K562 (cell line): ENCODE measurements around the gene CREB3L1. TPM values are rescaled to one million over a fixed set of nuclear protein-coding genes. Genes with fewer than 3 reads are reported as not detected.

Experiments
- ATAC-seq: fragments of 200-7000 bp; cut with Tn5 transposase; 3 replicates; pipeline ENCODE4 v1.9.1; 2020; ENCODE audit warnings: moderate library complexity
- BruUV-seq: library from RNA; stranded (reverse); fragments of 400-500 nt; replicated peaks from 2 replicates; lab custom pipeline; 2021; lab: Mats Ljungman, UMichigan
- CTCF ChIA-PET: fragments of 300-600 bp; formaldehyde crosslinking; extraction: SDS; loops from one replicate; lab custom pipeline; 2021; ENCODE audit warnings: low intra/inter-chr PET ratio; lab: Yijun Ruan, JAX
- POLR2A ChIA-PET: fragments of 300-600, 350-650 bp; sonication (Branson Sonifier 250); formaldehyde crosslinking; extraction: SDS; loops from one replicate; lab custom pipeline; 2021; ENCODE audit warnings: antibody characterized with exemption, inconsistent platforms; lab: Yijun Ruan, JAX
- DNase-seq, 4 experiments: peaks; one replicate each; pipeline versions ENCODE4 v3.0.0 to v3.0.0-alpha.2; 2011 to 2018; ENCODE audit warnings: low spot score in 3 of 4, mixed read lengths in 3 of 4; ENCODE audit errors: extremely low read depth in 1 of 4
- FAIRE-seq: peaks from 2 replicates; lab custom pipeline; 2011; peaks lifted over from hg19 to GRCh38; lab: Jason Lieb, UNC
- H2AFZ ChIP-seq: 2 replicates; pipeline ENCODE4 v1.6.0; 2011; ENCODE audit warnings: low read depth, low read length, control low read depth, inconsistent platforms
- H3K27ac ChIP-seq: fragments of 200-600 bp; 3 replicates; pipeline ENCODE4 v1.8.0; 2011; ENCODE audit warnings: low read depth, mild to moderate bottlenecking, control low read depth, inconsistent platforms, low read length, moderate library complexity, mixed read lengths; ENCODE audit errors: extremely low read depth
- H3K27me3 ChIP-seq, 2 experiments: fragments of 300-600 bp in 1 of 2; 2 replicates in 1 of 2; 3 replicates in 1 of 2; pipeline versions ENCODE4 v1.6.0 to v1.8.0; 2011; ENCODE audit warnings: inconsistent platforms in 2 of 2, low read length in 2 of 2, mild to moderate bottlenecking in 1 of 2, mixed read lengths in 1 of 2, moderate library complexity in 1 of 2; ENCODE audit not compliant: control insufficient read depth in 2 of 2, insufficient read depth in 2 of 2
- H3K36me3 ChIP-seq: fragments of 300-600 bp; 3 replicates; pipeline ENCODE4 v1.8.0; 2011; ENCODE audit warnings: mild to moderate bottlenecking, low read length, inconsistent platforms; ENCODE audit not compliant: control insufficient read depth, insufficient read depth
- H3K4me1 ChIP-seq, 2 experiments: fragments of 200-600 bp in 1 of 2; replicated peaks in 1 of 2; 2 replicates in 1 of 2; 3 replicates in 1 of 2; pipeline versions ENCODE4 v1.5.1 to v1.8.0; 2011; ENCODE audit warnings: inconsistent platforms in 2 of 2, low read length in 2 of 2, mild to moderate bottlenecking in 1 of 2, mixed read lengths in 1 of 2, moderate library complexity in 1 of 2; ENCODE audit not compliant: control insufficient read depth in 2 of 2, insufficient read depth in 2 of 2
- H3K4me2 ChIP-seq: 2 replicates; pipeline ENCODE4 v1.6.1; 2011; ENCODE audit warnings: low read length, control low read depth, inconsistent platforms, mixed read lengths; ENCODE audit not compliant: insufficient read depth
- H3K4me3 ChIP-seq: fragments of 200-600 bp; sonication (generic), shearing (Covaris generic); 2 replicates; pipeline ENCODE4 v1.5.1; 2016; ENCODE audit warnings: control low read depth, inconsistent platforms
- H3K79me2 ChIP-seq: fragments of 200-600 bp; 3 replicates; pipeline ENCODE4 v1.8.0; 2011; ENCODE audit warnings: low read length, inconsistent platforms; ENCODE audit not compliant: control insufficient read depth, insufficient read depth
- H3K9ac ChIP-seq, 2 experiments: 2 replicates each; pipeline versions ENCODE4 v1.6.0 to v1.6.1; 2011; ENCODE audit warnings: low read depth in 2 of 2, low read length in 2 of 2, control low read depth in 1 of 2, inconsistent platforms in 1 of 2, mild to moderate bottlenecking in 1 of 2, mixed read lengths in 1 of 2; ENCODE audit not compliant: insufficient read depth in 1 of 2
- H3K9me1 ChIP-seq: one replicate; pipeline ENCODE4 v1.6.0; 2011; ENCODE audit warnings: inconsistent platforms, mild to moderate bottlenecking, low read length, moderate library complexity; ENCODE audit not compliant: control insufficient read depth, insufficient read depth
- H3K9me3 ChIP-seq: replicated peaks from 2 replicates; pipeline ENCODE4 v1.5.1; 2011; ENCODE audit warnings: low read depth, low read length, inconsistent platforms; ENCODE audit not compliant: control insufficient read depth, insufficient read depth
- H4K20me1 ChIP-seq: replicated peaks from 2 replicates; pipeline ENCODE4 v1.6.1; 2011; ENCODE audit warnings: low read length, inconsistent platforms, mixed read lengths; ENCODE audit not compliant: control insufficient read depth, insufficient read depth
- BRF1 ChIP-seq: IDR thresholded peaks from 3 replicates; pipeline ENCODE4 v1.6.1; 2011; ENCODE audit warnings: borderline replicate concordance, mild to moderate bottlenecking; ENCODE audit not compliant: insufficient read length; ENCODE audit errors: extremely low read depth
- CREB3 ChIP-seq: fragments of 450-650 bp; conservative IDR thresholded peaks from 2 replicates; pipeline ENCODE4 v1.6.1; 2016; ENCODE audit warnings: missing genetic modification characterization, low read depth, mild to moderate bottlenecking, missing compliant biosample characterization, moderate library complexity
- CSDE1 ChIP-seq, 2 experiments: fragments of 450-650 bp; IDR thresholded peaks; 2 replicates each; pipeline ENCODE4 v1.6.1; 2016; ENCODE audit warnings: mild to moderate bottlenecking in 1 of 2
- MEF2A ChIP-seq: IDR thresholded peaks from 2 replicates; pipeline ENCODE4 v1.6.1; 2011; ENCODE audit warnings: low read depth, mild to moderate bottlenecking, low read length, moderate library complexity; ENCODE audit not compliant: control insufficient read depth
- RFX1 ChIP-seq: fragments of 450-650 bp; IDR thresholded peaks from 2 replicates; pipeline ENCODE4 v1.6.1; 2016; ENCODE audit warnings: mild to moderate bottlenecking, moderate library complexity
- WGBS: fragments of 100-300 bp; shearing (Covaris generic); methylation state at CpG from one replicate; pipeline ENCODE4 v1.1.6; 2016; ENCODE audit warnings: low coverage, mixed read lengths; ENCODE audit not compliant: insufficient coverage; ENCODE audit errors: missing lambda C conversion rate; 5-methylcytosine and 5-hydroxymethylcytosine counted together
- in situ Hi-C: fragments of 300-500 bp; cut with MboI; formaldehyde crosslinking; loops from 4 replicates; pipeline ENCODE4 v1.15.0; 2018; ENCODE audit warnings: inconsistent platforms, mixed read lengths
- intact Hi-C: fragments of 100-400 bp; cut with micrococcal nuclease; formaldehyde crosslinking; loops from 2 replicates; pipeline ENCODE4 v1.14.2; 2022
- polyA plus RNA-seq, 8 experiments: library from polyadenylated mRNA; depleted of rRNA in 4 of 8; stranded (reverse) in 5 of 8; unstranded in 3 of 8; fragments of >200 nt; fragmentation: Nextera tagmentation in 2 of 8; fragmentation: Illumina TruSeq in 1 of 8; extraction: Ambion mirVana in 2 of 8; extraction: Trizol in 1 of 8; gene quantifications; 2 replicates each; pipeline versions ENCODE4 v1.2.1 to v1.2.3, GENCODE V29; 2011 to 2014; ENCODE audit warnings: inconsistent platforms in 1 of 8, missing spikeins in 1 of 8
- total RNA-seq, 7 experiments: library from RNA; depleted of rRNA in 6 of 7; stranded (reverse); fragments of >200 nt in 6 of 7; fragmentation: Illumina TruSeq in 2 of 7; extraction: Trizol in 2 of 7; gene quantifications; 2 replicates each; pipeline versions ENCODE4 v1.2.1 to v1.2.3, GENCODE V29; 2011 to 2021; ENCODE audit warnings: low replicate concordance in 1 of 7

The CREB3L1 gene
- total and polyA plus RNA-seq, 9 of the 15 experiments (the other 6 are each of a cell fraction or from before 2014, with no cell fraction given), result 1.2 to 27.6 (median 3.7) TPM

DNA sequence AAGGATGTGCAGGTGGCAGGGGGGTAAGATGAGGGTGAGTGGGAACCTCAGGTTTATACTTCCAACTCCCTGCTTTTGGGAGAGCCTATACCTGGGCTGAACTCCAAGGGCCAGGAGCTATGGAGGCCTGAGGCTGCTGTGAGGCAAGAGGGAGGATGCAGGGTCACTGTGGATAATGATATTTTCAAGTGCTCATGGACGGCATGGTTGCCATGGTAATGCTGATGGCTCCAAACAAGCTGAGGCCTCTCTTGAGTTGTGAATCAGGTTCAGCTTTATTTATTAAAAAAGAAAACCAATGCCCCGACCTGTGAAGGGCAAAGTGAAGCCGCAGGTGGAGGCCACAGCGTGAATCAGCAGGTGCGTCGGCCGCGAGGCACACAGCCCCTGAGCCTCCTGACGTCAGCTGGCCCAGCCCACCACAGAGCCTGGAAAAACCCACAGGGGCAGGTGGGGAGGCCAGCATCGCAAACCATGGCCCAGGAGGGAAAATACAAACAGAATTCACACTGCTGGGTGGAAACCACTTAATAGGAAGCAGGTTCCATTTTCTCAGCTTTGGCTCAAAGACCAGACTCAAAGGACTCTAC lies 17.4 kb upstream of the CREB3L1 start:
- no peaks in the 10 kb centered on the region for H3K79me2 ChIP-seq
- H3K4me2 ChIP-seq, result no peak overlapping the region
- FAIRE-seq (no peak), DNase-seq (no peak), ATAC-seq (no peak; the same call in 2 of the 3 replicates)
- no peak overlapping the region for H3K27ac ChIP-seq
- CTCF ChIA-PET, result no interaction called here
- 0 out of 2 replicates have a peak overlapping the region, but pooled peaks have one; percentile 8 for H2AFZ ChIP-seq
- peaks cover 3% of the 10 kb centered on the region; the same call in 1 of the 2 replicates for H3K9me3 ChIP-seq
- peak overlapping the region in 1 of 2 experiments; percentile 12; a peak in 1 of 4 replicates for H3K9ac ChIP-seq
- no peak overlapping the region for H3K4me3 ChIP-seq
- H3K27me3 ChIP-seq, result no peaks in the 10 kb centered on the region
- BruUV-seq, result no TSS peak
- H4K20me1 ChIP-seq, result no peaks in the 10 kb centered on the region
- intact Hi-C loops, result no loop called here
- no peaks in the 10 kb centered on the region for H3K9me1 ChIP-seq
- WGBS, result 64% methylated on average over 9 of the region's 10 CpGs
- no peak for TF ChIP-seq CREB3 (tag)
- TF ChIP-seq BRF1, result no peak
- peak; percentile 77 for TF ChIP-seq RFX1
- no peak for TF ChIP-seq MEF2A
- TF ChIP-seq CSDE1 (IDR thresholded peaks at IDR 0.05), result no peak
- no peaks in the 10 kb centered on the region for H3K36me3 ChIP-seq
- in situ Hi-C loops, result no loop called here
- POLR2A ChIA-PET, result interaction anchor here (0.9 to 1.7 kb wide), 3 partner anchors 11 to 26 kb away, joined by 3 to 7 read pairs (median 4); no protein-coding TSS in a partner anchor
- peaks cover 8% of the 10 kb centered on the region in 2 experiments; a peak in 4 of 5 replicates for H3K4me1 ChIP-seq
